HG03571 (cell line): ENCODE results near the gene BCKDK.
A peak's percentile ranks its signal among the peaks of the same experiment; 100 is the strongest.
"Not testable (repeated sequence)": the region's sequence is repeated elsewhere in the genome, so short reads cannot be mapped to it uniquely, and the experiment has no call there.

Experiments
- ATAC-seq: cut with Tn5 transposase; IDR thresholded peaks from one replicate; pipeline ENCODE4 v1.9.1; 2021; ENCODE audit not compliant: unreplicated experiment

BCKDK gene

DNA sequence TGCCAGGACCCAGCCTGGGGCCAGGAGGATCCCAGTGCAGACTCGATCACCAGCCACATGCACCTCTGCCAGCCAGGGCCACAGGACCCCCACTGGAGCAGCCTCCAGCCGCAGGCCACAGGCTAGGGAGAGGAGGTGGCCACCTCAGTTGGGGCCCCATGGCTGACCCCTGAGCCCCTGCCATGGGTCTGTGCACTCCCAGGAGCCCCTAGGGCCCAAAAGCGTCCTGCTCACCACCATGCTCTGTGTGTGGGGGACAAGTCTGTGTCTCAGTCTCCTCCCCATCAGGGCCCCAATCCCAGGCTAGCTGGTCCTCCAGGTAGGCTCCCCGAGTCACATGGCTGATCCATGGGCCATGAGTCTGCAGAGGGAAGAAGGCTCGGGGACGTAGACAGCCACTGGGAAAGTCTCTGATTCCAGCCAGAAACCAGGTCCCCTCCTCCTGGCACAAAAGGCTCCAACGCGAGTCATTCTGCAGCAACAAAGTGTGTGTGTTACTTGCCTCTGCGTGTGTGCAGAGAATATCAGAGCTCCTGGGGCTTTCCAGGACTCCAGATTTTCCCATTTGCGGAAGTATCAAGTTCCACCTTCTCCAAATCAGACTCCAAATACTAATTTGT is 33.4 kb downstream of the BCKDK start:
- no peak for ATAC-seq

GRCh38 chr16:31142109-31143010 is 34.2 kb downstream of the BCKDK start:
- peak; percentile 83 for ATAC-seq

DNA sequence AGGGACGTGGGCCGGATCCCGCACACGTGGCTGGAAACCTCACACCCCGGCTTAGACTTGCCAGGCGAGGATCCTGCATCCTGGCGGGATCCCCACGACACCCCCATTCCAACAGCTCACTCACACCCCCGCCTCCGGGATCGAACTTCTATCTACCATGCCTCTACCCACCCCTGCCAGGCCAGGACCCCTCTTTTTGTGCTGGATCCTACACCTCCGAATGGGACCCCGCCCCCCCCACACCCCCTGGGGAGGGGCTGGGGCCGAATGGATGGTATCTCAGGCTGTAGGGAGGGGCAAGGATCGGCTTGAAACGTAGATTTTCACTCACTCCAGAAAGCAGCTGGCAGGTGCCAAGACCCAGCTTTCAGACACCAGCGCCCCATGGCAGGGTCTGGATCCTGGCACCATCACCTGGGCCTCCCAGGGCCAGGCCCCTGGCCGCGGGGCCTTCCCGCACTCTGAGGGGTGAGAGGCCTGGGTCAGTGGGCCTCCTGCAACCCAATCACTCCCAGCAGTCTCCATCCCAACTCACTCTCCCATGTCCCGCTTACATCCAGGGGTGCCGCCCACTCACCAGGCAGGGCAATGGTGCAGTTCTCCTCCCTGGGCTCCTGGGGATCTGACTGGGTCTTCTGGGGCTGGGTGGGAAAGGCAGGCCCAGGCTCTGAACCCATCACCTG is 35.0 kb downstream of the BCKDK start:
- no peak for ATAC-seq

DNA sequence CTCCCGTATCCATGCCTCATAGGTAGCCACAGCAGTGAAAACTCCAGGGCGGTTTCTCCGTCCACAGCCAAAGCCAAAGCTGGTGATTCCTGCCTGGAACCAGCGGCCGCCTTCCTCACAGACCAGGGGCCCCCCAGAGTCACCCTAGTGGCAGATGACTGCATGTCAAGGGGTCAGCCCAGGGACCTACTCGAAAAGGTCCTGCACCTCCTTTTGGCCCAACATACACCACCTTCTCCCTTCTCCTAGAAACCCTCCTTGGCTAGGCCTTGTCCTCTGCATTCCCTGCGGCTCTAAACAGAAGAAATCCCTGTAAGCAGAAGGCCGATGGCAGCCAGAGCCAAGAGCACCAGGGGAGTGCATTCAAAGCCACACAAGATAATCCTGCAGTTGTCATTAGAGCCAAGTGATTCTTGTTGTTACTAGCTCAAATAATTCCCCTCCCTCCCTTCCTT is 35.5 kb downstream of the BCKDK start:
- no peak for ATAC-seq

DNA sequence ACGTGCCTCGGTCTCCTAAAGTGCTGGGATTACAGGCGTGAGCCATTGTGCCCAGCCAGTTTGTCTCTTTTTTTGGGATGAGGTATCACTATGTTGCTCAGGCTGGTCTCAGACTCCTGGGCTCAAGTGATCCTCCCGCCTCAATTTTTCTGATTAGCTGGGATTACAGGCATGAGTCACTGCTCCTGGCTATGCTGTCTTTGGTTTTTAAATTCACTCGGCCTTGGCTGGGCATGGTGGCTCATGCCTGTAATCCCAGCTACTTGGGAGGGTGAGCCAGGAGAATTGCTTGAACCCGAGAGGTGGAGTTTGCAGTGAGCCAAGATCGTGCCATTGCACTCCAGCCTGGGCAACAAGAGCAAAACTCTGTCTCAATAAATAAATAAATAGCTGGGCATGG is 36.2 kb downstream of the BCKDK start:
- ATAC-seq: not testable (repeated sequence)

- no peak for ATAC-seq
Measured at GRCh38 chr16:31145398-31145990, 37.3 kb downstream of the BCKDK start.

DNA sequence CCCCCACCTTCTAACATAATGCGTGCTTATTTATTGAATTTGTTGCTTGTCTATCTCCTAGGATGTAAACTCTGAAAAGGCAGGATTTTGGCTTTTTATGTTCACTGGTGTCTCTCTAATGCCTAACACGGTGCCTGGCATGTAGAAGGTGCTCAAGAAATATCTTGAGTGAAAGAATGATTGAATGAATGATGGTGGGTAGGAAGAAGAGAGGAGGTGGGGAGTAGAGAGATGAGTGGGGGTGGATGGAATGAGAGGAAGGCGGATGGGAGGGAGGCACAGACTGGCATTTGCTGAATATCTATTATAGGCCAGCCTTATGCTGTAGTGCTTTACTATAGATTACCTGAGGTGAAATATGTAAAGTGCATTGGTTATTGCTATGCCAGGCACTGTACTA is 39.4 kb downstream of the BCKDK start:
- ATAC-seq: no peak

- ATAC-seq: no peak
Measured at GRCh38 chr16:31148281-31148728, 40.1 kb downstream of the BCKDK start.

DNA sequence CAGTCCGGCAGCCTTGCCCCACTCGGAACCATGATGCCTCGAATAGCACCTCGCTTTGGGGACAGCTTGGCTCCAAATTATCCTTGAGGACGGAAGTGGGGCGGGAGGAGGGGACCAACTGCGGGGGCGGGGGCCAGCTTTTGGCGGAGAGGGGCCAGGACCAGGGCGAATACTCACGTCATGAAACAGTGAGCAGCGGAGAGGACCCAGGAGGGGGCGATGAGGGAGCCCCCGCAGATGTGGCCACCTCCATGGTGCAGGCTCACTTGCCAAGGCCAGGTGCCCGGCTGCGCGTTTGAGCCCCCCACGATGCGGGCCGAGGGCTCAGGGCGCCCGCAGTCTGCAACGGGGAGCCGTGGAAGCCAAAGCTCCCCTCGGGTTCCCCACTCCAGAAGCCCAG is 40.7 kb downstream of the BCKDK start:
- no peak for ATAC-seq

- ATAC-seq: no peak
Measured at GRCh38 chr16:31149332-31149731, 41.1 kb downstream of the BCKDK start.

- ATAC-seq: no peak
Measured at GRCh38 chr16:31149894-31150890, 42.0 kb downstream of the BCKDK start, which contains the start of gene PRSS36. TSS of gene PRSS36 (minus strand) at chr16:31150066. CDS start at chr16:31150035, 31 bp downstream.

DNA sequence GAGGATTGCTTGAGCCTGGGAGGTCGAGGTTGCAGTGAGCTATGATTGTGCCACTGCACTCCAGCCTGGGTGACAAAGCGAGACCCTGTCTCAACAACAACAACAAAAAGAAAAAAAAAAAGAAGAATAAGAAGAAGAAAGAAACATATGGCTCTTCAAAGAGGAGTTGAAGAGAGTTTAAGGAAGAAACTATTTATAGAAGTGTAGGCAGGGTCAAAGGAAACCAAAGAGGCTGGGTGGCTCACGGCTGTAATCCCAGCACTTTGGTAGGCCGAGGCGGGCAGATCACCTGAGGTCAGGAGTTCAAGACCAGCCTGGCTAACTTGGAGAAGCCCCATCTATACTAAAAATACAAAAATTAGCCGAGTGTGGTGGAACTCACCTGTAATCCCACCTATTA is 42.8 kb downstream of the BCKDK start:
- not testable (repeated sequence) for ATAC-seq

DNA sequence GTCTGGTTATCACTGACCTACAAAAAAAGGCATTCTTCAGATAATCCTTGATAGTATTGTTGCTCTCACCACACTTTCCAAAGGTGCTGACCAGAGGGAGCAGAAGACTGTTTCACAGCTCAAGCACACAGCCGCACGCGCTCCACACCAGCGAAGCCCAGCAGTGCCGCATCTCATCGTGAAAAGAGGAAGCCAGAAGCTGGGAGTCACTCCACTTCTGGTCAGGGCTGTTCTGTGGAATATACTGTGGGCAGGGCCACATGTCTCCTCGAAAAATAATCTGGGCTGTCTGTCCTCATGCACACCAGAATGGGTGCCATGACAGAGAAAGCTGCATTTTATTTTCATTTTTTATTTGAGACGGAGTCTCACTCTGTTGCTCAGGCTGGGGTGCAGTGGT is 49.0 kb downstream of the BCKDK start:
- ATAC-seq: no peak
